GM18519 (cell line): Measurements from ENCODE around the gene PCDHB7.
"Not testable (repeated sequence)": the region's sequence is repeated elsewhere in the genome, so short reads cannot be mapped to it uniquely, and the experiment has no call there.

Experiments used
- ATAC-seq: cut with Tn5 transposase; IDR thresholded peaks from one replicate; pipeline ENCODE4 v1.9.1; 2021; ENCODE audit warnings: mild to moderate bottlenecking, moderate library complexity; ENCODE audit not compliant: unreplicated experiment, low FRiP score

PCDHB7 gene

DNA sequence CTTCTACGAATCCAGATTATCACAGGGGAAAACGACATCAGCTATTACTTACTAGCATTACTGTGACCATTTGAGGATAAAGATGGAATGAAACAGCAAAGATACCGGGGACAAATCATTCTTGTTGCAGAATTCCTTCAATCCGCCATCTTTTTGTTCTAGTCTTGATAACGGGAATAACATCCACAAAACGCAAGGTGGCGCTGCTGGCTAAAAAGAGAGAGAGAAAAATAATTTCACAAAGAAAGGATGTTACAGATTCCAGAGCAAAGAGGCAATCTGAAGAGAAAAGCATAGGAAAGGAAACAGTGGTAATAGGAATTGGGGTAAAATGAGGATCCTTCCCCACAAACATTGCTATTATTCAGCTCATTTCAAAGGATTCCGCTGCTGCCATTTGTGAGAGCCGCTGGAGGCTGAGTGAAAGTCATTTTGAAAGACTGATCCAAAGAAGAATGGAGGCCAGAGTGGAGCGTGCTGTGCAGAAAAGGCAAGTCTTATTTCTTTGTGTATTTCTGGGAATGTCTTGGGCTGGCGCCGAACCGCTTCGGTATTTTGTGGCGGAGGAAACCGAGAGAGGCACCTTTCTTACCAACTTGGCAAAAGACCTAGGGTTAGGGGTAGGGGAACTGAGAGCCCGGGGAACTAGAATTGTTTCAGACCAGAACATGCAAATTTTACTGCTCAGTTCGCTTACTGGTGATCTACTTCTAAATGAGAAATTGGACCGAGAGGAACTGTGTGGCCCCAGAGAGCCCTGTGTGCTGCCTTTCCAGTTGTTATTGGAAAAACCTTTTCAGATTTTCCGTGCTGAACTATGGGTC is at the start of gene PCDHB7:
Gene PCDHB7, plus strand, starts transcription at position 264 of the 824 bp plus-strand sequence. Its CDS starts 192 bp downstream, at position 456.
- no peak for ATAC-seq

DNA sequence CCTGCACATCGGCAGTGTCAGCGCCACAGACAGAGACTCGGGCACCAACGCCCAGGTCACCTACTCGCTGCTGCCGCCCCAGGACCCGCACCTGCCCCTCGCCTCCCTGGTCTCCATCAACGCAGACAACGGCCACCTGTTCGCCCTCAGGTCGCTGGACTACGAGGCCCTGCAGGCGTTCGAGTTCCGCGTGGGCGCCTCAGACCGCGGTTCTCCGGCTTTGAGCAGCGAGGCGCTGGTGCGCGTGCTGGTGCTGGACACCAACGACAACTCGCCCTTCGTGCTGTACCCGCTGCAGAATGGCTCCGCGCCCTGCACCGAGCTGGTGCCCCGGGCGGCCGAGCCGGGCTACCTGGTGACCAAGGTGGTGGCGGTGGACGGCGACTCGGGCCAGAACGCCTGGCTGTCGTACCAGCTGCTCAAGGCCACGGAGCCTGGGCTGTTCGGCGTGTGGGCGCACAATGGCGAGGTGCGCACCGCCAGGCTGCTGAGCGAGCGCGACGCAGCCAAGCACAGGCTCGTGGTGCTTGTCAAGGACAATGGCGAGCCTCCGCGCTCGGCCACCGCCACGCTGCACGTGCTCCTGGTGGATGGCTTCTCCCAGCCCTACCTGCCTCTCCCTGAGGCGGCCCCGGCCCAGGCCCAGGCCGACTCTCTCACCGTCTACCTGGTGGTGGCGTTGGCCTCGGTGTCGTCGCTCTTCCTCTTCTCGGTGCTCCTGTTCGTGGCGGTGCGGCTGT is 48.9 kb upstream of the PCDHB7 start:
- ATAC-seq = not testable (repeated sequence)

DNA sequence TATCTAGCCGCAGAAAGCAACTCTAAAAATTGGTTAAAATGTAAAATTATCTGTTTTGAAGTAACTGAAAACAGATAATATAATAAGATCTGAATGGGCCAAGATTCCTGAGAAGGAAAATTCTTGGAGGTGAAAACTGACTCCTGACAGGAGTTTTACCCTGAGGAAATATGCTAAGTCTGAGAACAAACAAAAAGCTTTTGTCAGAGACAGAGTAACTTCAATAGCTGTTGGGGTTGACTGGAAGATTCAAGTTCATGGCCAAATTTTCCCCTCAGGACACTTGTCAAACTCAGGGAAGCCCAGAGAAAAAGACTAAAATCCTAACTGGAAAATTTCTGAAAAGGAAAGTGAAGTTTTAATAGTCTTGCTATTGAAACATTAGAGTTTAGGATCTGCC is 45.1 kb upstream of the PCDHB7 start:
- ATAC-seq = no peak

DNA sequence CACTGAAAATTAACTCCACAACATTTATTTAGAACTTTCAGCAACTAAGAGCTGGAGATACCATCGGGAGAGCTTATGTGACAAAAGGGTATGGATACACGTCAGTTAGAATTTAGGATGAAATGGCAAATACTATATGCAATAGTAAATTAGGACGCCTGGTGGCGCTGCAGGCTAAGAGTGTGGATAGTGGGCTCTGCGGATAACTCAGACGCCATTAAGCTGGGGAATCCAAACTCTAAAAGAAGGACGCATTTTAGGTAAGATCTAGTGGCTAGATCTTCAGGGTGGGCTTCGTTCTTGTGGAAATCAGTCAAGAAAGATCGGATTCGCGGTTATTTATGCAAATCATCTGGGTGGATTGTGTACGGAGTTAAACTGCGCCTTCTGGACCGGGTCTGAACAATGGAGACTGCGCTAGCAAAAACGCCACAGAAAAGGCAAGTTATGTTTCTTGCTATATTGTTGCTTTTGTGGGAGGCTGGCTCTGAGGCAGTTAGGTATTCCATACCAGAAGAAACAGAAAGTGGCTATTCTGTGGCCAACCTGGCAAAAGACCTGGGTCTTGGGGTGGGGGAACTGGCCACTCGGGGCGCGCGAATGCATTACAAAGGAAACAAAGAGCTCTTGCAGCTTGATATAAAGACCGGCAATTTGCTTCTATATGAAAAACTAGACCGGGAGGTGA is 37.3 kb upstream of the PCDHB7 start, which contains the start of gene PCDHB5:
Gene PCDHB5, plus strand, starts transcription at position 177 of the 688 bp plus-strand sequence. Its CDS starts 229 bp downstream, at position 406.
- no peak for ATAC-seq

DNA sequence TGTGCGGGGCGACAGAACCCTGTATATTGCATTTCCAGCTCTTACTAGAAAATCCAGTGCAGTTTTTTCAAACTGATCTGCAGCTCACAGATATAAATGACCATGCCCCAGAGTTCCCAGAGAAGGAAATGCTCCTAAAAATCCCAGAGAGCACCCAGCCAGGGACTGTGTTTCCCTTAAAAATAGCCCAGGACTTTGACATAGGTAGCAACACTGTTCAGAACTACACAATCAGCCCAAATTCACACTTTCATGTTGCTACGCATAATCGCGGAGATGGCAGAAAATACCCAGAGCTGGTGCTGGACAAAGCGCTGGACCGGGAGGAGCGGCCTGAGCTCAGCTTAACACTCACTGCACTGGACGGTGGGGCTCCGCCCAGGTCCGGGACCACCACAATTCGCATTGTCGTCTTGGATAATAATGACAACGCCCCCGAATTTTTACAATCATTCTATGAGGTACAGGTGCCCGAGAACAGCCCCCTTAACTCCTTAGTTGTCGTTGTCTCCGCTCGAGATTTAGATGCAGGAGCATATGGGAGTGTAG is 36.7 kb upstream of the PCDHB7 start:
- ATAC-seq = no peak

DNA sequence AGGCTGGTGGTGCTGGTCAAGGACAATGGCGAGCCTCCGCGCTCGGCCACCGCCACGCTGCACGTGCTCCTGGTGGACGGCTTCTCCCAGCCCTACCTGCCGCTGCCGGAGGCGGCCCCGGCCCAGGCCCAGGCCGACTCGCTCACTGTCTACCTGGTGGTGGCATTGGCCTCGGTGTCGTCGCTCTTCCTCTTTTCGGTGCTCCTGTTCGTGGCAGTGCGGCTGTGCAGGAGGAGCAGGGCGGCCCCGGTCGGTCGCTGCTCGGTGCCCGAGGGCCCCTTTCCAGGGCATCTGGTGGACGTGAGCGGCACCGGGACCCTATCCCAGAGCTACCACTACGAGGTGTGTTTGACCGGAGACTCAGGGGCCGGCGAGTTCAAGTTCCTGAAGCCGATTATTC is 35.1 kb upstream of the PCDHB7 start:
- ATAC-seq = not testable (repeated sequence)

DNA sequence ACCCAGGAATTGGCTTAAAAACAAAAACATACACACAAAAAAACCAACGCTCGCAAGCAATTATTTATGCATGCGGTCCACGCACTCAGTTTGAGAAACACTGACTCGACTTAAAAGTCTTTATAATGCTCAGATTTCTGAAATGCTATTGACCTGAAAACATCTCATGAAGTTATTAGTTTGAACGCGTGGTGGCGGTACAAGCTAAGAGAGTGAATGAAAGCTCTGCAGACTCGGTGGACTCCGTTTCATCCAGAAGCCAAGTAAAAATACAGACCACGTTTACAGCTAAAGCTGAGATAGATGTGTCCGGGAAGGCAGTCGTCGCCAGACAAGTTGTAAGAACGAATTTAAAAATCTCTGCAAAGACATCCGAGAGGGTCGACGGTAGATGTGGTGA is 22.6 kb upstream of the PCDHB7 start, which contains the start of gene PCDHB6:
Gene PCDHB6, plus strand, starts transcription at position 246 of the 400 bp plus-strand sequence. CDS start 201 bp downstream, outside the sequence.
- no peak for ATAC-seq

DNA sequence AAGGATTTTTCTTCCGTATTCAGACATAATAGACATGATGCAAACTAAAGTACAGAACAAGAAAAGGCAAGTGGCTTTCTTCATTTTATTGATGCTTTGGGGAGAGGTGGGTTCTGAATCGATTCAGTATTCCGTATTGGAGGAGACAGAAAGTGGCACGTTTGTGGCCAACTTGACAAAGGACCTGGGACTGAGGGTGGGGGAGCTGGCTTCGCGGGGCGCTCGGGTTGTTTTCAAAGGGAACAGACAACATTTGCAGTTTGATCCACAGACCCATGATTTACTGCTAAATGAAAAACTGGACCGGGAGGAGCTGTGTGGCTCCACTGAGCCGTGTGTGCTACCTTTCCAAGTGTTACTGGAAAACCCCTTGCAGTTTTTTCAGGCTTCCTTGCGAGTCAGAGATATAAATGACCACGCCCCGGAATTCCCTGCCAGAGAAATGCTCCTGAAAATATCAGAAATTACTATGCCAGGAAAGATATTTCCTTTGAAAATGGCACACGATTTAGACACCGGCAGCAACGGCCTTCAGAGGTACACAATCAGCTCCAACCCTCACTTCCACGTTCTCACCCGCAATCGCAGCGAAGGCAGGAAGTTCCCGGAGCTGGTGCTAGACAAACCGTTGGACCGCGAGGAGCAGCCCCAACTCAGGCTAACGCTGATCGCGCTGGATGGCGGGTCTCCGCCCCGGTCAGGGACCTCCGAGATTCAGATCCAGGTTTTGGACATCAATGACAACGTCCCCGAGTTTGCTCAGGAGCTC is 22.0 kb upstream of the PCDHB7 start:
- ATAC-seq = no peak

DNA sequence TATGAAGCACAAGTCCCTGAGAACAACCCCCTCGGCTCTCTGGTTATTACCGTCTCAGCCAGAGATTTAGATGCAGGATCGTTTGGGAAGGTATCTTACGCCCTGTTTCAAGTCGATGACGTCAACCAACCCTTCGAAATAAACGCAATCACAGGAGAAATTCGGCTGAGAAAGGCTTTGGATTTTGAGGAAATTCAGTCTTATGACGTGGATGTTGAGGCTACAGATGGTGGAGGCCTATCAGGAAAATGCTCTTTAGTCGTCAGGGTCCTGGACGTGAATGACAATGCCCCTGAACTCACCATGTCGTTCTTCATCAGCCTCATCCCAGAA is 21.5 kb upstream of the PCDHB7 start:
- no peak for ATAC-seq

DNA sequence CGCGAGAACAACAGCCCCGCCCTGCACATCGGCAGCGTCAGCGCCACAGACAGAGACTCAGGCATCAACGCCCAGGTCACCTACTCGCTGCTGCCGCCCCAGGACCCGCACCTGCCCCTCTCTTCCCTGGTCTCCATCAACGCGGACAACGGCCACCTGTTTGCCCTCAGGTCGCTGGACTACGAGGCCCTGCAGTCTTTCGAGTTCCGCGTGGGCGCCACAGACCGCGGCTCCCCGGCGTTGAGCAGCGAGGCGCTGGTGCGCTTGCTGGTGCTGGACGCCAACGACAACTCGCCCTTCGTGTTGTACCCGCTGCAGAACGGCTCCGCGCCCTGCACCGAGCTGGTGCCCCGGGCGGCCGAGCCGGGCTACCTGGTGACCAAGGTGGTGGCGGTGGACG is 20.8 kb upstream of the PCDHB7 start:
- ATAC-seq = not testable (repeated sequence)

DNA sequence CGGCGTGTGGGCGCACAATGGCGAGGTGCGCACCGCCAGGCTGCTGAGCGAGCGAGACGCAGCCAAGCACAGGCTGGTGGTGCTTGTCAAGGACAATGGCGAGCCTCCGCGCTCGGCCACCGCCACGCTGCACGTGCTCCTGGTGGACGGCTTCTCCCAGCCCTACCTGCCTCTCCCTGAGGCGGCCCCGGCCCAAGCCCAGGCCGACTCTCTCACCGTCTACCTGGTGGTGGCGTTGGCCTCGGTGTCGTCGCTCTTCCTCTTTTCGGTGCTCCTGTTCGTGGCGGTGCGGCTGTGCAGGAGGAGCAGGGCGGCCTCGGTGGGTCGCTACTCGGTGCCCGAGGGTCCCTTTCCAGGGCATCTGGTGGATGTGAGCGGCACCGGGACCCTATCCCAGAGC is 20.3 kb upstream of the PCDHB7 start:
- ATAC-seq = not testable (repeated sequence)

DNA sequence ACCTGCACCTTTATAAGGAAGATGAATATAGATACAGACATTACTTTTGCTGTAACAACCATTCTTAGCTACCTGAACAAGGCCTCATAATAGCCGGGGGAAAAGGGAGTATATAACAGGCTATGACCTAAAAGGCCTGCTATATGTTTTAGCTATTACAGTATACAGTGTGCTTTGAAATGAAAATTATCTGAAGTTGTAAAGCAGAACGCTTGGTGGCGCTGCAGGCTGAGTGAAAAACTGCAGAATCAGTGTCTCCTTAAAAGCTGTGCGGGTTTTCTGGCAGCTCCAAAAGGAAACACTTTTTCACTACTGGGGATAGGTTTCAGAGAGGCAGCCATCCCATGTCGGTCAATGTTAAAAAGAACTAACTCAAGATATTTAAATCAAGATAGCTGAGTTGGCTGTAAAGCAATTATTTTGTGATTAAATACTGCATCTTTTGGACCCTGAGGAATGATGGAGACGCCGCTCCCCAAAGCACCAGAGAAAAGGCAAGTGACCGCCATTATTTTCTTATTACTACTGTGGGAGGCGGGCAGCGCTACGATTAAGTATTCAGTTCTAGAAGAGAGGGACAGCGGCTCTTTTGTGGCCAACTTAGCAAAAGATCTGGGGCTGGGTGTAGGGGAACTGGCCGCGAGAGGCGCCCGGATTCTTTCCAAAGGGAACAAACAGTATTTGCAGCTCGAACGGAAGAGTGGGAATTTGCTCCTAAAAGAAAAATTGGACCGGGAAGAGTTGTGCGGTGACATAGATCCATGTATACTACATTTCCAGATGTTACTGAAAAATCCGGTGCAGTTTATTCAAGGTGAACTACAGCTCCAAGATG is 16.7 kb upstream of the PCDHB7 start:
- ATAC-seq = no peak

DNA sequence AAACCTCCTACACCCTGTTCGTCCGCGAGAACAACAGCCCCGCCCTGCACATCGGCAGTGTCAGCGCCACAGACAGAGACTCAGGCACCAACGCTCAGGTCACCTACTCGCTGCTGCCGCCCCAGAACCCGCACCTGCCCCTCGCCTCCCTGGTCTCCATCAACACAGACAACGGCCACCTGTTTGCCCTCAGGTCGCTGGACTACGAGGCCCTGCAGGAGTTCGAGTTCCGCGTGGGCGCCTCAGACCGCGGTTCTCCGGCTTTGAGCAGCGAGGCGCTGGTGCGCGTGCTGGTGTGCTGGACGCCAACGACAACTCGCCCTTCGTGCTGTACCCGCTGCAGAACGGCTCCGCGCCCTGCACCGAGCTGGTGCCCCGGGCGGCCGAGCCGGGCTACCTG is 15.1 kb upstream of the PCDHB7 start:
- ATAC-seq = not testable (repeated sequence)

DNA sequence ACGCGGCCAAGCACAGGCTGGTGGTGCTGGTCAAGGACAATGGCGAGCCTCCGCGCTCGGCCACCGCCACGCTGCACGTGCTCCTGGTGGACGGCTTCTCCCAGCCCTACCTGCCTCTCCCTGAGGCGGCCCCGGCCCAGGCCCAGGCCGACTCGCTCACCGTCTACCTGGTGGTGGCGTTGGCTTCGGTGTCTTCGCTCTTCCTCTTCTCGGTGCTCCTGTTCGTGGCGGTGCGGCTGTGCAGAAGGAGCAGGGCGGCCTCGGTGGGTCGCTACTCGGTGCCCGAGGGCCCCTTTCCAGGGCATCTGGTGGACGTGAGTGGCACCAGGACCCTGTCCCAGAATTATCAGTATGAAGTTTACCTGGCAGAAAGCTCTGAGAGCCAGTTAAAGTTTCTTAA is 14.5 kb upstream of the PCDHB7 start:
- ATAC-seq = not testable (repeated sequence)

DNA sequence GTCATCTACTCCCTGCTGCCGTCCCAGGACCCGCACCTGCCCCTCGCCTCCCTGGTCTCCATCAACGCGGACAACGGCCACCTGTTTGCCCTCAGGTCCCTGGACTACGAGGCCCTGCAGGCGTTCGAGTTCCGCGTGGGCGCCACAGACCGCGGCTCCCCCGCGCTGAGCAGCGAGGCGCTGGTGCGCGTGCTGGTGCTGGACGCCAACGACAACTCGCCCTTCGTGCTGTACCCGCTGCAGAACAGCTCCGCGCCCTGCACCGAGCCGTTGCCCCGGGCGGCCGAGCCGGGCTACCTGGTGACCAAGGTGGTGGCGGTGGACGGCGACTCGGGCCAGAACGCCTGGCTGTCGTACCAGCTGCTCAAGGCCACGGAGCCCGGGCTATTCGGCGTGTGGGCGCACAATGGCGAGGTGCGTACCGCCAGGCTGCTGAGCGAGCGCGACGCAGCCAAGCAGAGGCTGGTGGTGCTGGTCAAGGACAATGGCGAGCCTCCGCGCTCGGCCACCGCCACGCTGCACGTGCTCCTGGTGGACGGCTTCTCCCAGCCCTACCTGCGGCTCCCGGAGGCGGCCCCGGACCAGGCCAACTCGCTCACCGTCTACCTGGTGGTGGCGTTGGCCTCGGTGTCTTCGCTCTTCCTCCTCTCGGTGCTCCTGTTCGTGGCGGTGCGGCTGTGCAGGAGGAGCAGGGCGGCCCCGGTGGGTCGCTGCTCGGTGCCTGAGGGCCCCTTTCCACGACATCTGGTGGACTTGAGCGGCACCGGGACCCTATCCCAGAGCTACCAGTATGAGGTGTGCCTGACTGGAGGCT is 2.1 kb downstream of the PCDHB7 start:
- not testable (repeated sequence) for ATAC-seq

DNA sequence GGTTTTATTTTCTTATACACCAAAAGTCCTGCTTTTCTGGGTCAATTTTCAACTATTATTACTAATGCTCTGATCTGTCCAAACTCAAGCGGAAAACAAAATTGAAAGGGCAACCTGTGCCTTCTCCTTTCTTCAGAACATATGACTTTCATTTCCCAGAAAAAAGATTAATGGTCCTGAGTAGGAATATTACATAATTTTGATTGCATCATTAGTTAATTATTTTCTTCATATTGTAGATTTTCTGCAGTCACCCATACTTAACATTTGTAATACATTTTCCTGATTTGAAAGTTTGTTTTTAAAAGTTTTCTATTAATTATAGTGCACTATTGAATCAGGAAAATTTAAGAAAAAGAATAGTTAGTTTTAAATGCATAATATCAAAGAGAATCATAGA is 3.5 kb downstream of the PCDHB7 start:
- ATAC-seq = no peak

DNA sequence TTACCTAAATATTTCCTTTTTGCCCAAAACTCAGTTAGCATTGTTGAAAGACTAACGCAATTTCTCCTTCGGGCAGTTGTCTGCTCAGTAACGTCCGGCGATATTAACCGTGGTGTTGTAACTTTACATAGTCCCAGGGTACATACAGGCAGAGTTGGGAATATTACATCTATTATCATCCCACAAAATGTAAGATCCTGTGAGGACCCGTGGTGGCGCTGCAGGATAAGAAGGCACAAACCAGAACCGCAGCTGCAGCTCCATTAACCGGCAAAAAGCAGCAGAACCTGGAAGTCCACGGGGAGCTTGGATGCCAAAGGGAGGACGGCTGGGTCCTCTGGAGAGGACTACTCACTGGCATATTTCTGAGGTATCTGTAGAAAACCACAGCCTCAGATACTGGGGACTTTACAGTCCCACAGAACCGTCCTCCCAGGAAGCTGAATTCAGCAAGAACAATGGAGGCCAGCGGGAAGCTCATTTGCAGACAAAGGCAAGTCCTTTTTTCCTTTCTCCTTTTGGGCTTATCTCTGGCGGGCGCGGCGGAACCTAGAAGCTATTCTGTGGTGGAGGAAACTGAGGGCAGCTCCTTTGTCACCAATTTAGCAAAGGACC is 5.2 kb downstream of the PCDHB7 start, which contains the start of gene PCDHB8:
Gene PCDHB8, plus strand, starts transcription at position 214 of the 615 bp plus-strand sequence. Its CDS starts 245 bp downstream, at position 459.
- not testable (repeated sequence) for ATAC-seq

DNA sequence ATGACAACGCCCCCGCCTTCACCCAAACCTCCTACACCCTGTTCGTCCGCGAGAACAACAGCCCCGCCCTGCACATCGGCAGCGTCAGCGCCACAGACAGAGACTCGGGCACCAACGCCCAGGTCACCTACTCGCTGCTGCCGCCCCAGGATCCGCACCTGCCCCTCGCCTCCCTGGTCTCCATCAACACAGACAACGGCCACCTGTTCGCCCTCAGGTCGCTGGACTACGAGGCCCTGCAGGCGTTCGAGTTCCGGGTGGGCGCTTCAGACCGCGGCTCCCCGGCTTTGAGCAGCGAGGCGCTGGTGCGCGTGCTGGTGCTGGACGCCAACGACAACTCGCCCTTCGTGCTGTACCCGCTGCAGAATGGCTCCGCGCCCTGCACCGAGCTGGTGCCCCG is 6.9 kb downstream of the PCDHB7 start:
- ATAC-seq = not testable (repeated sequence)
